ENCODE data around the gene KDM3A. TPM values are rescaled to one million over a fixed set of nuclear protein-coding genes. Genes with fewer than 3 reads are reported as not detected.

Gene KDM3A, protein sequence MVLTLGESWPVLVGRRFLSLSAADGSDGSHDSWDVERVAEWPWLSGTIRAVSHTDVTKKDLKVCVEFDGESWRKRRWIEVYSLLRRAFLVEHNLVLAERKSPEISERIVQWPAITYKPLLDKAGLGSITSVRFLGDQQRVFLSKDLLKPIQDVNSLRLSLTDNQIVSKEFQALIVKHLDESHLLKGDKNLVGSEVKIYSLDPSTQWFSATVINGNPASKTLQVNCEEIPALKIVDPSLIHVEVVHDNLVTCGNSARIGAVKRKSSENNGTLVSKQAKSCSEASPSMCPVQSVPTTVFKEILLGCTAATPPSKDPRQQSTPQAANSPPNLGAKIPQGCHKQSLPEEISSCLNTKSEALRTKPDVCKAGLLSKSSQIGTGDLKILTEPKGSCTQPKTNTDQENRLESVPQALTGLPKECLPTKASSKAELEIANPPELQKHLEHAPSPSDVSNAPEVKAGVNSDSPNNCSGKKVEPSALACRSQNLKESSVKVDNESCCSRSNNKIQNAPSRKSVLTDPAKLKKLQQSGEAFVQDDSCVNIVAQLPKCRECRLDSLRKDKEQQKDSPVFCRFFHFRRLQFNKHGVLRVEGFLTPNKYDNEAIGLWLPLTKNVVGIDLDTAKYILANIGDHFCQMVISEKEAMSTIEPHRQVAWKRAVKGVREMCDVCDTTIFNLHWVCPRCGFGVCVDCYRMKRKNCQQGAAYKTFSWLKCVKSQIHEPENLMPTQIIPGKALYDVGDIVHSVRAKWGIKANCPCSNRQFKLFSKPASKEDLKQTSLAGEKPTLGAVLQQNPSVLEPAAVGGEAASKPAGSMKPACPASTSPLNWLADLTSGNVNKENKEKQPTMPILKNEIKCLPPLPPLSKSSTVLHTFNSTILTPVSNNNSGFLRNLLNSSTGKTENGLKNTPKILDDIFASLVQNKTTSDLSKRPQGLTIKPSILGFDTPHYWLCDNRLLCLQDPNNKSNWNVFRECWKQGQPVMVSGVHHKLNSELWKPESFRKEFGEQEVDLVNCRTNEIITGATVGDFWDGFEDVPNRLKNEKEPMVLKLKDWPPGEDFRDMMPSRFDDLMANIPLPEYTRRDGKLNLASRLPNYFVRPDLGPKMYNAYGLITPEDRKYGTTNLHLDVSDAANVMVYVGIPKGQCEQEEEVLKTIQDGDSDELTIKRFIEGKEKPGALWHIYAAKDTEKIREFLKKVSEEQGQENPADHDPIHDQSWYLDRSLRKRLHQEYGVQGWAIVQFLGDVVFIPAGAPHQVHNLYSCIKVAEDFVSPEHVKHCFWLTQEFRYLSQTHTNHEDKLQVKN (N-terminal part only)
- total RNA-seq (2021; ENCODE audit: unreplicated experiment) (52.6 TPM), Bru-seq, nascent RNA (percentile 87 among the genes with signal in this experiment), BruChase-seq, experiment 1, labeled RNA remaining after a 6-hour chase (percentile 86 among the genes with signal in this experiment), BruChase-seq, experiment 2, labeled RNA remaining after a 2-hour chase (percentile 83 among the genes with signal in this experiment)
- polyA plus RNA-seq (2012) = 36.1 and 39.1 TPM in 2 replicates
- long read RNA-seq, full-length matches to known transcripts = 22 of 57 reads
- long read RNA-seq, partial matches to known transcripts = 15 of 57 reads
- long read RNA-seq, other reads (novel, unspliced or antisense) = 20 of 57 reads

DNA sequence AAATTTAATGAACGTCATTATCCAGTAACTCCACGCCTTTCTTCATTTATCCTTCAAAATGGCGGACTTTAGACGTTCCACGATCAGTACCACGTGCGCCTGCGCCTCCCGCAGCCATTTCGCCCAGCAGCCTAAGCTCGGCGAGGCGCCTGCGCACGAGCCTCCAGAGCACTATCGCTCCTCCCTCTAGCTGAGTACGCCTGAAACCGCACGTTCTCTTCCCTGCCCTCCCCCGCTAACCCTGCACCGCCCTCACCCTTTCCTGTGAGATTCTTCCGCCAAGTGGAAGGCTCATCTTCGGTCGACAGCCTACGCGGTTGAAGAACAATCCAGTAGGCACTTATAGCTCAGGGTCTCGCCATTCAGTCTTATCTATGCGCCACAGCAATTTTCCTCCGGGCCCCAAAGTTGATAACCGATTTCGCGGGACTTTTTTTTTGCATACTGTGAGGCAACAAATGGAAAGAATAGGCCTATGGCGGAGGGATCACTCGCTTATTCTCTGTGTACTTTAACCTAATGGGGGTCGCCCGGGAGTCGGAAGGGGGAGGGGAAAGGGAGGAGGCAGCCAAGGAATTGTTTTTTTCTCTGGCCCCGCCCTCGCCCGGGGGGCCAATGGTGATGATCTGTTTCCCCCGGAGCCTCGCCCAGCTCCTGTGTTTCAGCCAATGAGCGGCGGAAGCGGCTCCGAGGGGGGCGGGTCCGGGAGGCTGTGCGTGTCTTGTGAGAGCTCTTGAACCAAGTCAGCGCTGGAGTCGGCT lies at the start of gene KDM3A:
TSS of gene KDM3A (plus strand) at position 741 of the 761 bp plus-strand sequence. CDS start 677 bp downstream, outside the sequence.
- peak; percentile 98 for DNase-seq (ENCODE audit: low read depth, low spot score)
- BruUV-seq (replicated peaks) = no TSS peak
- Histone ChIP-seq H3K79me2 (ENCODE audit: insufficient read depth, low read length) (peaks cover 39% of the 10 kb centered on the region), H3K4me3 (replicated peaks in 1 of 2; ENCODE audit: low read depth in 1 of 2, low read length in 2 of 2) (peak within 1 kb of the TSS; percentile 64 to 69), H3K4me1 (ENCODE audit: control insufficient read depth in 1 of 2, insufficient read depth in 2 of 2, low read length in 2 of 2) (peaks cover 9 to 21% of the 10 kb centered on the region in 2 experiments), H3K9me2 (ENCODE audit: insufficient read depth) (no peaks in the 10 kb centered on the region), H3K27me3 (ENCODE audit: insufficient read depth, low read length) (no peaks in the 10 kb centered on the region), H3K36me3 (ENCODE audit: control insufficient read depth in 1 of 2, insufficient read depth in 2 of 2, low read length in 2 of 2) (no peaks in the 10 kb centered on the region; a peak in 1 of 4 replicates), H3K27ac (ENCODE audit: low read depth, low read length) (peak within 1 kb of the TSS; percentile 84), H3K4me2 (ENCODE audit: low read length) (peak within 1 kb of the TSS; percentile 83), H3K9ac (ENCODE audit: low read length) (peak within 1 kb of the TSS; percentile 68), H2AFZ (ENCODE audit: low read depth, low read length, poor library complexity, severe bottlenecking) (peak within 1 kb of the TSS; percentile 90), H4K20me1 (ENCODE audit: insufficient read depth) (no peaks in the 10 kb centered on the region), H3K9me3 (ENCODE audit: control insufficient read depth in 1 of 2, insufficient read depth in 1 of 2, low read depth in 1 of 2, low read length in 2 of 2) (peaks cover 0 to 10% of the 10 kb centered on the region in 2 experiments; a peak in 2 of 4 replicates)
- ChIA-PET RAD21 (ENCODE audit: low non-redundant PET in 1 of 2, low total read pairs in 2 of 2, uncharacterized antibody in 2 of 2, unreplicated experiment in 2 of 2) (no interaction called here), POLR2A (interaction anchor here (1.0 to 1.9 kb wide), 2 partner anchors 26 to 246 kb away, joined by 3 to 8 read pairs; partner anchors contain the start of gene IMMT), CTCF (interaction anchor here (1.1 kb wide), 1 partner anchor 72 kb away, joined by 3 read pairs; no protein-coding TSS in a partner anchor)
- intact Hi-C loops (cut with micrococcal nuclease) = loop anchor here (5.0 kb wide), 3 partner anchors 121 to 244 kb away; partner anchors contain the start of genes CHMP3, IMMT, MRPL35 and RNF103
- ATAC-seq = peak; percentile 91
- TF ChIP-seq EZH2phosphoT487 (IDR thresholded peaks at IDR 0.05; ENCODE audit: borderline replicate concordance) (no peak), RAD21 (IDR thresholded peaks at IDR 0.05; ENCODE audit: low read depth) (no peak), ZNF274 (IDR thresholded peaks at IDR 0.05; ENCODE audit: low read depth, low read length) (no peak), EZH2 (IDR thresholded peaks at IDR 0.05) (no peak), SIN3A (IDR thresholded peaks at IDR 0.05; ENCODE audit: low read depth) (no peak)
- TF ChIP-seq, protein P1, sequence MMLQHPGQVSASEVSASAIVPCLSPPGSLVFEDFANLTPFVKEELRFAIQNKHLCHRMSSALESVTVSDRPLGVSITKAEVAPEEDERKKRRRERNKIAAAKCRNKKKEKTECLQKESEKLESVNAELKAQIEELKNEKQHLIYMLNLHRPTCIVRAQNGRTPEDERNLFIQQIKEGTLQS (IDR thresholded peaks at IDR 0.05) = no peak
- TF ChIP-seq, protein P2, sequence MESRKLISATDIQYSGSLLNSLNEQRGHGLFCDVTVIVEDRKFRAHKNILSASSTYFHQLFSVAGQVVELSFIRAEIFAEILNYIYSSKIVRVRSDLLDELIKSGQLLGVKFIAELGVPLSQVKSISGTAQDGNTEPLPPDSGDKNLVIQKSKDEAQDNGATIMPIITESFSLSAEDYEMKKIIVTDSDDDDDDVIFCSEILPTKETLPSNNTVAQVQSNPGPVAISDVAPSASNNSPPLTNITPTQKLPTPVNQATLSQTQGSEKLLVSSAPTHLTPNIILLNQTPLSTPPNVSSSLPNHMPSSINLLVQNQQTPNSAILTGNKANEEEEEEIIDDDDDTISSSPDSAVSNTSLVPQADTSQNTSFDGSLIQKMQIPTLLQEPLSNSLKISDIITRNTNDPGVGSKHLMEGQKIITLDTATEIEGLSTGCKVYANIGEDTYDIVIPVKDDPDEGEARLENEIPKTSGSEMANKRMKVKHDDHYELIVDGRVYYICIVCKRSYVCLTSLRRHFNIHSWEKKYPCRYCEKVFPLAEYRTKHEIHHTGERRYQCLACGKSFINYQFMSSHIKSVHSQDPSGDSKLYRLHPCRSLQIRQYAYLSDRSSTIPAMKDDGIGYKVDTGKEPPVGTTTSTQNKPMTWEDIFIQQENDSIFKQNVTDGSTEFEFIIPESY (IDR thresholded peaks at IDR 0.05; ENCODE audit: extremely low read depth, insufficient replicate concordance, low read length) = peak; percentile 15
- TF ChIP-seq, protein P3, sequence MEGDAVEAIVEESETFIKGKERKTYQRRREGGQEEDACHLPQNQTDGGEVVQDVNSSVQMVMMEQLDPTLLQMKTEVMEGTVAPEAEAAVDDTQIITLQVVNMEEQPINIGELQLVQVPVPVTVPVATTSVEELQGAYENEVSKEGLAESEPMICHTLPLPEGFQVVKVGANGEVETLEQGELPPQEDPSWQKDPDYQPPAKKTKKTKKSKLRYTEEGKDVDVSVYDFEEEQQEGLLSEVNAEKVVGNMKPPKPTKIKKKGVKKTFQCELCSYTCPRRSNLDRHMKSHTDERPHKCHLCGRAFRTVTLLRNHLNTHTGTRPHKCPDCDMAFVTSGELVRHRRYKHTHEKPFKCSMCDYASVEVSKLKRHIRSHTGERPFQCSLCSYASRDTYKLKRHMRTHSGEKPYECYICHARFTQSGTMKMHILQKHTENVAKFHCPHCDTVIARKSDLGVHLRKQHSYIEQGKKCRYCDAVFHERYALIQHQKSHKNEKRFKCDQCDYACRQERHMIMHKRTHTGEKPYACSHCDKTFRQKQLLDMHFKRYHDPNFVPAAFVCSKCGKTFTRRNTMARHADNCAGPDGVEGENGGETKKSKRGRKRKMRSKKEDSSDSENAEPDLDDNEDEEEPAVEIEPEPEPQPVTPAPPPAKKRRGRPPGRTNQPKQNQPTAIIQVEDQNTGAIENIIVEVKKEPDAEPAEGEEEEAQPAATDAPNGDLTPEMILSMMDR (IDR thresholded peaks at IDR 0.05 in 2 of 3, conservative IDR thresholded peaks at IDR 0.05 in 1 of 3; ENCODE audit: borderline replicate concordance in 1 of 3, insufficient read depth in 1 of 3, low read depth in 2 of 3, low read length in 2 of 3) = no peak
